ENCODE results near the gene DDX60. TPM values are rescaled to one million over a fixed set of nuclear protein-coding genes. Genes with fewer than 3 reads are reported as not detected.
"Not testable (repeated sequence)": the region's sequence is repeated elsewhere in the genome, so short reads cannot be mapped to it uniquely, and the experiment has no call there.

The DDX60 gene
- total and polyA plus RNA-seq, 4 donors = 2.9 to 11.3 (median 7.0) TPM

DNA sequence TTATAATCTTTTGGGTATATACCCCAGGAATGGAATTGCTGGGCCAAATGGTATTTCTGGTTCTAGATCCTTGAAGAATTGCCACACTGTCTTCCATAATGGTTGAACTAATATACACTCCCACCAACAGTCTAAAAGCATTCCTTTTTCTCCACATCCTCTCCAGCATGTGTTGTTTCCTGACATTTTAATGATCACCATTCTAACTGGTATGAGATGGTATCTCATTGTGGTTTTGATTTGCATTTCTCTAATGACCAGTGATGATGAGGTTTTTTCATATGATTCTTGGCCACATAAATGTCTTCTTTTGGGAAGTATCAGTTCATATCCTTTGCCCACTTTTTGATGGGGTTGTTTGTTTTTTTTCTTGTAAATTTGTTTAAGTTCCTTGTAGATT, 105.0 kb downstream of the DDX60 start:
- not testable (repeated sequence) for H3K4me1 ChIP-seq (ENCODE audit: control insufficient read depth in 4 of 4, insufficient read depth in 4 of 4, low read length in 3 of 4); H3K27ac ChIP-seq (ENCODE audit: low read depth in 1 of 2, low read length in 2 of 2); DNase-seq (ENCODE audit: low spot score); H3K9me3 ChIP-seq (ENCODE audit: control insufficient read depth in 4 of 4, low read length in 3 of 4); H3K9ac ChIP-seq (ENCODE audit: low read depth in 1 of 2, low read length in 2 of 2); H3K27me3 ChIP-seq (ENCODE audit: control insufficient read depth in 4 of 4, insufficient read depth in 4 of 4, low read length in 3 of 4); H3K4me3 ChIP-seq (ENCODE audit: low read depth in 1 of 3, low read length in 3 of 3)
- peaks cover 0 to 12% (median 9%) of the 10 kb centered on the region in 4 donors for H3K36me3 ChIP-seq (ENCODE audit: control insufficient read depth in 4 of 4, insufficient read depth in 3 of 4, low read depth in 1 of 4, low read length in 3 of 4)

DNA sequence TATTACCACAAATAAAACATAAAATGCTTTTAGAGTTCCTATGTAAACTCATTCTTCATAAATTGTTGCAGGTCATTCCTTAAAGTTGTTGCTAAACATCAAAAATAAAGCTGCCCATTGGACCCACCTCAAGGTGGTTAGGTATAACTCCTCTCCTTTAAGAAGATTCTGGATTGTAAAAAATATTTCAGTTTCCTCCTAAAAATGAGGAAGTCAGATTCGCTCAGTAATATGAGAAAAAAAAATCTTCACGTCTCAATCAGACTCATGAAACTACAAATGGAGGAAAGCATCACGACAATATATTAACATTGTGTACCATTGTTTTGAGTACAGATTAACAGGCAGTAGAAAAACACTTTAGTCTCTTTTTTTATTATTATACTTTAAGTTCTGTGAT, 105.9 kb downstream of the DDX60 start:
- Histone ChIP-seq H3K36me3 (ENCODE audit: control insufficient read depth in 4 of 4, insufficient read depth in 3 of 4, low read depth in 1 of 4, low read length in 3 of 4) (peaks cover 0 to 7% (median 6%) of the 10 kb centered on the region in 4 donors), H3K9me3 (ENCODE audit: control insufficient read depth in 4 of 4, low read length in 3 of 4) (no peaks in the 10 kb centered on the region), H3K4me3 (ENCODE audit: low read depth in 1 of 3, low read length in 3 of 3) (no peak overlapping the region), H3K27ac (ENCODE audit: low read depth in 1 of 2, low read length in 2 of 2) (no peak overlapping the region), H3K9ac (ENCODE audit: low read depth in 1 of 2, low read length in 2 of 2) (no peak overlapping the region), H3K27me3 (ENCODE audit: control insufficient read depth in 4 of 4, insufficient read depth in 4 of 4, low read length in 3 of 4) (no peaks in the 10 kb centered on the region), H3K4me1 (ENCODE audit: control insufficient read depth in 4 of 4, insufficient read depth in 4 of 4, low read length in 3 of 4) (no peaks in the 10 kb centered on the region)
- no peak for TF ChIP-seq HNF4A (conservative IDR thresholded peaks at IDR 0.05)
- TF ChIP-seq, protein P1, sequence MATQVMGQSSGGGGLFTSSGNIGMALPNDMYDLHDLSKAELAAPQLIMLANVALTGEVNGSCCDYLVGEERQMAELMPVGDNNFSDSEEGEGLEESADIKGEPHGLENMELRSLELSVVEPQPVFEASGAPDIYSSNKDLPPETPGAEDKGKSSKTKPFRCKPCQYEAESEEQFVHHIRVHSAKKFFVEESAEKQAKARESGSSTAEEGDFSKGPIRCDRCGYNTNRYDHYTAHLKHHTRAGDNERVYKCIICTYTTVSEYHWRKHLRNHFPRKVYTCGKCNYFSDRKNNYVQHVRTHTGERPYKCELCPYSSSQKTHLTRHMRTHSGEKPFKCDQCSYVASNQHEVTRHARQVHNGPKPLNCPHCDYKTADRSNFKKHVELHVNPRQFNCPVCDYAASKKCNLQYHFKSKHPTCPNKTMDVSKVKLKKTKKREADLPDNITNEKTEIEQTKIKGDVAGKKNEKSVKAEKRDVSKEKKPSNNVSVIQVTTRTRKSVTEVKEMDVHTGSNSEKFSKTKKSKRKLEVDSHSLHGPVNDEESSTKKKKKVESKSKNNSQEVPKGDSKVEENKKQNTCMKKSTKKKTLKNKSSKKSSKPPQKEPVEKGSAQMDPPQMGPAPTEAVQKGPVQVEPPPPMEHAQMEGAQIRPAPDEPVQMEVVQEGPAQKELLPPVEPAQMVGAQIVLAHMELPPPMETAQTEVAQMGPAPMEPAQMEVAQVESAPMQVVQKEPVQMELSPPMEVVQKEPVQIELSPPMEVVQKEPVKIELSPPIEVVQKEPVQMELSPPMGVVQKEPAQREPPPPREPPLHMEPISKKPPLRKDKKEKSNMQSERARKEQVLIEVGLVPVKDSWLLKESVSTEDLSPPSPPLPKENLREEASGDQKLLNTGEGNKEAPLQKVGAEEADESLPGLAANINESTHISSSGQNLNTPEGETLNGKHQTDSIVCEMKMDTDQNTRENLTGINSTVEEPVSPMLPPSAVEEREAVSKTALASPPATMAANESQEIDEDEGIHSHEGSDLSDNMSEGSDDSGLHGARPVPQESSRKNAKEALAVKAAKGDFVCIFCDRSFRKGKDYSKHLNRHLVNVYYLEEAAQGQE (IDR thresholded peaks at IDR 0.05) = no peak
- no peak for TF ChIP-seq FOXA1 (IDR thresholded peaks at IDR 0.05)
- TF ChIP-seq EGR1 (IDR thresholded peaks at IDR 0.05; ENCODE audit: low read depth in 2 of 2) = no peak
- TF ChIP-seq SP1 (IDR thresholded peaks at IDR 0.05) = no peak
- TF ChIP-seq, protein P2, sequence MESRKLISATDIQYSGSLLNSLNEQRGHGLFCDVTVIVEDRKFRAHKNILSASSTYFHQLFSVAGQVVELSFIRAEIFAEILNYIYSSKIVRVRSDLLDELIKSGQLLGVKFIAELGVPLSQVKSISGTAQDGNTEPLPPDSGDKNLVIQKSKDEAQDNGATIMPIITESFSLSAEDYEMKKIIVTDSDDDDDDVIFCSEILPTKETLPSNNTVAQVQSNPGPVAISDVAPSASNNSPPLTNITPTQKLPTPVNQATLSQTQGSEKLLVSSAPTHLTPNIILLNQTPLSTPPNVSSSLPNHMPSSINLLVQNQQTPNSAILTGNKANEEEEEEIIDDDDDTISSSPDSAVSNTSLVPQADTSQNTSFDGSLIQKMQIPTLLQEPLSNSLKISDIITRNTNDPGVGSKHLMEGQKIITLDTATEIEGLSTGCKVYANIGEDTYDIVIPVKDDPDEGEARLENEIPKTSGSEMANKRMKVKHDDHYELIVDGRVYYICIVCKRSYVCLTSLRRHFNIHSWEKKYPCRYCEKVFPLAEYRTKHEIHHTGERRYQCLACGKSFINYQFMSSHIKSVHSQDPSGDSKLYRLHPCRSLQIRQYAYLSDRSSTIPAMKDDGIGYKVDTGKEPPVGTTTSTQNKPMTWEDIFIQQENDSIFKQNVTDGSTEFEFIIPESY (IDR thresholded peaks at IDR 0.05) = no peak
- no peak for TF ChIP-seq JUND (IDR thresholded peaks at IDR 0.05)
- no peak for TF ChIP-seq YY1 (IDR thresholded peaks at IDR 0.05)
- TF ChIP-seq, protein P3, sequence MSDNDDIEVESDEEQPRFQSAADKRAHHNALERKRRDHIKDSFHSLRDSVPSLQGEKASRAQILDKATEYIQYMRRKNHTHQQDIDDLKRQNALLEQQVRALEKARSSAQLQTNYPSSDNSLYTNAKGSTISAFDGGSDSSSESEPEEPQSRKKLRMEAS (IDR thresholded peaks at IDR 0.05) = no peak
- no peak for TF ChIP-seq GABPA (IDR thresholded peaks at IDR 0.05 in 1 of 2, conservative IDR thresholded peaks at IDR 0.05 in 1 of 2)
- no peak for TF ChIP-seq NR2F2 (IDR thresholded peaks at IDR 0.05)
- no peak for TF ChIP-seq HNF4G (IDR thresholded peaks at IDR 0.05)
- TF ChIP-seq RAD21 (IDR thresholded peaks at IDR 0.05) = no peak
- TF ChIP-seq, protein P4, sequence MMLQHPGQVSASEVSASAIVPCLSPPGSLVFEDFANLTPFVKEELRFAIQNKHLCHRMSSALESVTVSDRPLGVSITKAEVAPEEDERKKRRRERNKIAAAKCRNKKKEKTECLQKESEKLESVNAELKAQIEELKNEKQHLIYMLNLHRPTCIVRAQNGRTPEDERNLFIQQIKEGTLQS (IDR thresholded peaks at IDR 0.05) = no peak
- TF ChIP-seq FOXA2 (IDR thresholded peaks at IDR 0.05) = no peak
- TF ChIP-seq RXRA (IDR thresholded peaks at IDR 0.05) = no peak
- no peak for TF ChIP-seq TAF1 (conservative IDR thresholded peaks at IDR 0.05)
- TF ChIP-seq, protein P5, sequence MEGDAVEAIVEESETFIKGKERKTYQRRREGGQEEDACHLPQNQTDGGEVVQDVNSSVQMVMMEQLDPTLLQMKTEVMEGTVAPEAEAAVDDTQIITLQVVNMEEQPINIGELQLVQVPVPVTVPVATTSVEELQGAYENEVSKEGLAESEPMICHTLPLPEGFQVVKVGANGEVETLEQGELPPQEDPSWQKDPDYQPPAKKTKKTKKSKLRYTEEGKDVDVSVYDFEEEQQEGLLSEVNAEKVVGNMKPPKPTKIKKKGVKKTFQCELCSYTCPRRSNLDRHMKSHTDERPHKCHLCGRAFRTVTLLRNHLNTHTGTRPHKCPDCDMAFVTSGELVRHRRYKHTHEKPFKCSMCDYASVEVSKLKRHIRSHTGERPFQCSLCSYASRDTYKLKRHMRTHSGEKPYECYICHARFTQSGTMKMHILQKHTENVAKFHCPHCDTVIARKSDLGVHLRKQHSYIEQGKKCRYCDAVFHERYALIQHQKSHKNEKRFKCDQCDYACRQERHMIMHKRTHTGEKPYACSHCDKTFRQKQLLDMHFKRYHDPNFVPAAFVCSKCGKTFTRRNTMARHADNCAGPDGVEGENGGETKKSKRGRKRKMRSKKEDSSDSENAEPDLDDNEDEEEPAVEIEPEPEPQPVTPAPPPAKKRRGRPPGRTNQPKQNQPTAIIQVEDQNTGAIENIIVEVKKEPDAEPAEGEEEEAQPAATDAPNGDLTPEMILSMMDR (IDR thresholded peaks at IDR 0.05; ENCODE audit: low read depth, low read length, missing input control) = no peak
- WGBS = 86% methylated on average over 3 of the region's 3 CpGs
- DNase-seq (ENCODE audit: low spot score) = no peak
